ENCODE data around the gene BORCS5. TPM values are rescaled to one million over a fixed set of nuclear protein-coding genes. Genes with fewer than 3 reads are reported as not detected.
"Not testable (repeated sequence)": the region's sequence is repeated elsewhere in the genome, so short reads cannot be mapped to it uniquely, and the experiment has no call there.

BORCS5 gene
- total RNA-seq, 2 experiments from 2014 or later, result 41.1 to 43.3 TPM

- CTCF ChIA-PET, result interaction anchor here (1.0 kb wide), 1 partner anchor 12 kb away, joined by 3 read pairs; no protein-coding TSS in a partner anchor
- POLR2A ChIA-PET, result no interaction called here
Measured at GRCh38 chr12:12467688-12468261, 110.9 kb downstream of the BORCS5 start.

- ChIA-PET CTCF (interaction anchor here (1.0 kb wide), 1 partner anchor 11 kb away, joined by 3 read pairs; no protein-coding TSS in a partner anchor), POLR2A (no interaction called here)
Measured at GRCh38 chr12:12468575-12468974, 111.7 kb downstream of the BORCS5 start.

- ChIA-PET POLR2A (no interaction called here), CTCF (interaction anchor here (1.8 kb wide), 1 partner anchor 8 kb away, joined by 7 read pairs; no protein-coding TSS in a partner anchor)
Measured at GRCh38 chr12:12469386-12469785, 112.5 kb downstream of the BORCS5 start.

GRCh38 chr12:12470751-12471306 lies 114.0 kb downstream of the BORCS5 start:
- ChIA-PET CTCF (interaction anchor here (0.6 to 1.8 kb wide), 2 partner anchors 9 to 15 kb away, joined by 4 to 7 read pairs; no protein-coding TSS in a partner anchor), POLR2A (no interaction called here)

- CTCF ChIA-PET, result interaction anchor here (1.0 to 1.1 kb wide), 2 partner anchors 11 to 30 kb away, joined by 3 to 6 read pairs; no protein-coding TSS in a partner anchor
- POLR2A ChIA-PET, result not testable (repeated sequence)
Measured at GRCh38 chr12:12471982-12472961, 115.4 kb downstream of the BORCS5 start.

- ChIA-PET CTCF (interaction anchor here (0.7 to 1.8 kb wide), 4 partner anchors 9 to 96 kb away, joined by 3 to 7 read pairs (median 4); no protein-coding TSS in a partner anchor), POLR2A (interaction anchor here (0.6 to 2.9 kb wide), 5 partner anchors 12 to 244 kb away, joined by 3 to 28 read pairs (median 13); partner anchors contain the start of genes BORCS5 and CDKN1B)
Measured at GRCh38 chr12:12473223-12473622, 116.3 kb downstream of the BORCS5 start.

GRCh38 chr12:12474471-12474928 lies 117.6 kb downstream of the BORCS5 start:
- ChIA-PET CTCF (interaction anchor here (0.8 to 2.7 kb wide), 13 partner anchors 8 to 263 kb away, joined by 3 to 20 read pairs (median 5); no protein-coding TSS in a partner anchor), POLR2A (interaction anchor here (0.6 to 2.9 kb wide), 18 partner anchors 9 to 251 kb away, joined by 3 to 28 read pairs (median 4); partner anchors contain the start of genes BORCS5 and DUSP16)

- ChIA-PET POLR2A (interaction anchor here (0.5 to 2.9 kb wide), 21 partner anchors 8 to 250 kb away, joined by 3 to 28 read pairs (median 4); partner anchors contain the start of genes BORCS5 and DUSP16), CTCF (interaction anchor here (1.1 to 2.7 kb wide), 12 partner anchors 9 to 262 kb away, joined by 3 to 20 read pairs (median 6); no protein-coding TSS in a partner anchor)
Measured at GRCh38 chr12:12474931-12475795, 118.3 kb downstream of the BORCS5 start.

- ChIA-PET CTCF (interaction anchor here (1.0 to 2.7 kb wide), 5 partner anchors 13 to 169 kb away, joined by 3 to 20 read pairs (median 3); no protein-coding TSS in a partner anchor), POLR2A (interaction anchor here (1.0 to 1.7 kb wide), 5 partner anchors 9 to 120 kb away, joined by 3 to 6 read pairs (median 4); partner anchors contain the start of genes BORCS5 and DUSP16)
Measured at GRCh38 chr12:12476857-12477531, 120.1 kb downstream of the BORCS5 start.

- POLR2A ChIA-PET, result interaction anchor here (1.4 to 1.7 kb wide), 2 partner anchors 85 to 120 kb away, joined by 5 to 6 read pairs; partner anchors contain the start of genes BORCS5 and DUSP16
- CTCF ChIA-PET, result interaction anchor here (1.0 to 1.9 kb wide), 3 partner anchors 12 to 168 kb away, joined by 3 to 4 read pairs (median 3); no protein-coding TSS in a partner anchor
Measured at GRCh38 chr12:12477532-12477890, 120.6 kb downstream of the BORCS5 start.

- POLR2A ChIA-PET, result no interaction called here
- CTCF ChIA-PET, result interaction anchor here (0.9 to 2.1 kb wide), 2 partner anchors 12 to 38 kb away, joined by 3 to 5 read pairs; no protein-coding TSS in a partner anchor
Measured at GRCh38 chr12:12480074-12480473, 123.2 kb downstream of the BORCS5 start.

GRCh38 chr12:12481631-12482030 lies 124.8 kb downstream of the BORCS5 start:
- ChIA-PET POLR2A (interaction anchor here (1.1 to 3.2 kb wide), 3 partner anchors 20 to 102 kb away, joined by 3 to 9 read pairs (median 6); no protein-coding TSS in a partner anchor), CTCF (interaction anchor here (0.6 to 1.1 kb wide), 3 partner anchors 22 to 410 kb away, joined by 3 to 4 read pairs (median 3); partner anchors contain the start of gene GPRC5A)

- ChIA-PET POLR2A (interaction anchor here (1.3 to 3.2 kb wide), 2 partner anchors 21 to 40 kb away, joined by 6 to 9 read pairs; no protein-coding TSS in a partner anchor), CTCF (interaction anchor here (0.6 to 1.1 kb wide), 3 partner anchors 21 to 97 kb away, joined by 3 to 4 read pairs (median 3); no protein-coding TSS in a partner anchor)
Measured at GRCh38 chr12:12482150-12482761, 125.4 kb downstream of the BORCS5 start.

- ChIA-PET CTCF (no interaction called here), POLR2A (interaction anchor here (1.1 to 3.2 kb wide), 3 partner anchors 8 to 233 kb away, joined by 4 to 9 read pairs (median 4); no protein-coding TSS in a partner anchor)
Measured at GRCh38 chr12:12482959-12483358, 126.1 kb downstream of the BORCS5 start.

- CTCF ChIA-PET, result interaction anchor here (0.5 kb wide), 1 partner anchor 77 kb away, joined by 3 read pairs; no protein-coding TSS in a partner anchor
- POLR2A ChIA-PET, result interaction anchor here (1.1 to 3.2 kb wide), 3 partner anchors 9 to 233 kb away, joined by 4 to 9 read pairs (median 4); no protein-coding TSS in a partner anchor
Measured at GRCh38 chr12:12483438-12483837, 126.6 kb downstream of the BORCS5 start.

- ChIA-PET CTCF (interaction anchor here (0.6 to 1.7 kb wide), 6 partner anchors 12 to 253 kb away, joined by 3 to 7 read pairs (median 3); no protein-coding TSS in a partner anchor), POLR2A (interaction anchor here (0.6 to 1.0 kb wide), 4 partner anchors 10 to 148 kb away, joined by 3 read pairs; no protein-coding TSS in a partner anchor)
Measured at GRCh38 chr12:12486661-12487240, 129.9 kb downstream of the BORCS5 start.

Measured in activated CD8-positive, alpha-beta memory T cell treated with anti-CD3 and anti-CD28 coated beads for 36 hours (primary cell).